IMR-90 (cell line): Measurements from ENCODE around the gene HRH2. TPM values are rescaled to one million over a fixed set of nuclear protein-coding genes. Genes with fewer than 3 reads are reported as not detected.

Source experiments
- ATAC-seq: fragments of 200-7000 bp; cut with Tn5 transposase; 2 replicates; pipeline ENCODE4 v1.9.1; 2020; ENCODE audit warnings: low read depth, mild to moderate bottlenecking, moderate library complexity
- BruUV-seq: library from RNA; stranded (reverse); fragments of 400-500 nt; replicated peaks from 2 replicates; lab custom pipeline; 2021; lab: Mats Ljungman, UMichigan
- CTCF ChIA-PET: fragments of 300-600 bp; formaldehyde crosslinking; extraction: SDS; loops from one replicate; lab custom pipeline; 2021; ENCODE audit warnings: antibody characterized with exemption; lab: Yijun Ruan, JAX
- POLR2A ChIA-PET: fragments of 300-600 bp; sonication (Branson Sonifier 250); formaldehyde crosslinking; loops from one replicate; lab custom pipeline; 2022; ENCODE audit warnings: antibody characterized with exemption; ENCODE audit not compliant: unreplicated experiment; lab: Charles Lee
- DNase-seq: peaks from one replicate; pipeline ENCODE4 v3.0.0; 2013
- H2AFZ ChIP-seq: replicated peaks from 2 replicates; pipeline ENCODE3; 2013; ENCODE audit warnings: low read length, mild to moderate bottlenecking; ENCODE audit not compliant: poor library complexity
- H2AK5ac ChIP-seq: 2 replicates; pipeline ENCODE4 v1.6.1; 2013; ENCODE audit warnings: low read depth, low read length, inconsistent platforms
- H2AK9ac ChIP-seq: replicated peaks from 2 replicates; pipeline ENCODE3; 2013; ENCODE audit warnings: mild to moderate bottlenecking, low read depth, low read length, moderate library complexity; ENCODE audit not compliant: poor library complexity
- H2BK120ac ChIP-seq: 2 replicates; pipeline ENCODE4 v1.6.1; 2013; ENCODE audit warnings: low read depth, low read length, inconsistent platforms
- H2BK15ac ChIP-seq: 3 replicates; pipeline ENCODE4 v1.6.1; 2013; ENCODE audit warnings: low read depth, low read length, inconsistent platforms
- H2BK20ac ChIP-seq: 2 replicates; pipeline ENCODE4 v1.6.1; 2013; ENCODE audit warnings: low read depth, mild to moderate bottlenecking, inconsistent platforms, low read length, moderate library complexity
- H2BK5ac ChIP-seq: 2 replicates; pipeline ENCODE4 v1.6.1; 2013; ENCODE audit warnings: mild to moderate bottlenecking, low read depth, low read length, inconsistent platforms; ENCODE audit not compliant: poor library complexity, severe bottlenecking
- H3K14ac ChIP-seq: replicated peaks from 2 replicates; pipeline ENCODE4 v1.6.1; 2013; ENCODE audit warnings: low read depth, low read length, inconsistent platforms
- H3K18ac ChIP-seq: 2 replicates; pipeline ENCODE4 v1.6.1; 2013; ENCODE audit warnings: low read depth, low read length, control low read depth
- H3K23ac ChIP-seq: 2 replicates; pipeline ENCODE4 v1.6.1; 2013; ENCODE audit warnings: low read depth, low read length, inconsistent platforms
- H3K27ac ChIP-seq: 2 replicates; pipeline ENCODE4 v1.5.1; 2013; ENCODE audit warnings: mild to moderate bottlenecking, control low read depth, low read length; ENCODE audit not compliant: insufficient read depth
- H3K27me3 ChIP-seq: 2 replicates; pipeline ENCODE4 v1.6.1; 2013; ENCODE audit warnings: low read length; ENCODE audit not compliant: control insufficient read depth, insufficient read depth
- H3K36me3 ChIP-seq: 2 replicates; pipeline ENCODE4 v1.6.1; 2013; ENCODE audit warnings: low read length, mixed read lengths; ENCODE audit not compliant: control insufficient read depth, insufficient read depth
- H3K4ac ChIP-seq: 2 replicates; pipeline ENCODE4 v1.6.1; 2013; ENCODE audit warnings: low read depth, low read length, inconsistent platforms
- H3K4me1 ChIP-seq: 2 replicates; pipeline ENCODE4 v1.6.1; 2013; ENCODE audit warnings: low read length, mixed read lengths; ENCODE audit not compliant: control insufficient read depth, insufficient read depth
- H3K4me2 ChIP-seq: 2 replicates; pipeline ENCODE4 v1.6.1; 2013; ENCODE audit warnings: low read depth, mild to moderate bottlenecking, control low read depth, low read length, moderate library complexity
- H3K4me3 ChIP-seq: 2 replicates; pipeline ENCODE4 v1.5.1; 2013; ENCODE audit warnings: low read depth, mild to moderate bottlenecking, control low read depth, low read length, moderate library complexity; ENCODE audit not compliant: insufficient read depth
- H3K56ac ChIP-seq: 2 replicates; pipeline ENCODE4 v1.6.1; 2013; ENCODE audit warnings: low read length, inconsistent platforms; ENCODE audit not compliant: insufficient read depth; ENCODE audit errors: extremely low read depth
- H3K79me1 ChIP-seq, 2 experiments: 2 replicates each; pipeline ENCODE4 v1.6.1; 2013; ENCODE audit warnings: low read length in 2 of 2, inconsistent platforms in 1 of 2, low read depth in 1 of 2
- H3K9ac ChIP-seq: 2 replicates; pipeline ENCODE4 v1.6.1; 2013; ENCODE audit warnings: low read depth, low read length, control low read depth
- H3K9me1 ChIP-seq: 2 replicates; pipeline ENCODE4 v1.6.1; 2013; ENCODE audit warnings: low read length, inconsistent platforms; ENCODE audit not compliant: insufficient read depth
- H3K9me3 ChIP-seq: 2 replicates; pipeline ENCODE4 v1.6.1; 2013; ENCODE audit warnings: low read length; ENCODE audit not compliant: control insufficient read depth, insufficient read depth
- H4K20me1 ChIP-seq: 2 replicates; pipeline ENCODE4 v1.6.1; 2013; ENCODE audit warnings: low read length, inconsistent platforms; ENCODE audit not compliant: insufficient read depth
- H4K5ac ChIP-seq: 2 replicates; pipeline ENCODE4 v1.6.1; 2013; ENCODE audit warnings: mild to moderate bottlenecking, low read depth, low read length, control low read depth
- H4K8ac ChIP-seq, 2 experiments: 2 replicates each; pipeline ENCODE4 v1.6.1; 2013; ENCODE audit warnings: low read depth in 2 of 2, low read length in 2 of 2, control low read depth in 1 of 2, inconsistent platforms in 1 of 2
- H4K91ac ChIP-seq: 2 replicates; pipeline ENCODE4 v1.6.1; 2013; ENCODE audit warnings: low read depth, low read length, inconsistent platforms; ENCODE audit not compliant: insufficient read depth
- BHLHE40 ChIP-seq: fragments of 150-350 bp; IDR thresholded peaks from 2 replicates; pipeline ENCODE4 v1.6.1; 2016; ENCODE audit warnings: mild to moderate bottlenecking, low read depth, low read length
- CEBPB ChIP-seq: IDR thresholded peaks from 2 replicates; pipeline ENCODE4 v1.6.1; 2012; ENCODE audit warnings: low read depth, low read length, improper control_type of control experiment
- CHD1 ChIP-seq: IDR thresholded peaks from 2 replicates; pipeline ENCODE4 v1.6.1; 2012; ENCODE audit warnings: low read depth, low read length, improper control_type of control experiment
- MAFK ChIP-seq: IDR thresholded peaks from 2 replicates; pipeline ENCODE4 v1.6.1; 2012; ENCODE audit warnings: low read depth, low read length, improper control_type of control experiment
- MXI1 ChIP-seq: IDR thresholded peaks from 2 replicates; pipeline ENCODE4 v1.6.1; 2012; ENCODE audit warnings: low read depth, mild to moderate bottlenecking, low read length, moderate library complexity, borderline replicate concordance
- NFE2L2 ChIP-seq: fragments of 150-350 bp; IDR thresholded peaks from 2 replicates; pipeline ENCODE4 v1.6.1; 2016; ENCODE audit warnings: low read depth, mild to moderate bottlenecking, low read length
- POLR2A ChIP-seq: IDR thresholded peaks from 2 replicates; pipeline ENCODE4 v1.6.1; 2012; ENCODE audit warnings: mild to moderate bottlenecking, low read depth, low read length
- RFX5 ChIP-seq: IDR thresholded peaks from 2 replicates; pipeline ENCODE4 v1.8.0; 2012; ENCODE audit warnings: low read depth, mild to moderate bottlenecking, low read length, moderate library complexity
- SMC3 ChIP-seq: fragments of 150-350 bp; IDR thresholded peaks from 2 replicates; pipeline ENCODE4 v1.6.1; 2016; ENCODE audit warnings: low read depth, mild to moderate bottlenecking, antibody characterized with exemption, low read length, moderate library complexity
- WGBS, 2 experiments: methylation state at CpG; one replicate each; pipeline versions ENCODE4 v1.1.5 to v1.1.7; 2013; ENCODE audit warnings: missing lambda C conversion rate in 2 of 2; ENCODE audit not compliant: insufficient read length in 1 of 2; ENCODE audit errors: extremely low coverage in 2 of 2; 5-methylcytosine and 5-hydroxymethylcytosine counted together
- dilution Hi-C: fragments of 300-500 bp; cut with HindIII; formaldehyde crosslinking; loops from one replicate; pipeline ENCODE4 v1.14.3; 2018; ENCODE audit warnings: low sequenced_read_pairs; ENCODE audit not compliant: unreplicated experiment
- in situ Hi-C: fragments of 300-500 bp; cut with MboI; formaldehyde crosslinking; loops from 3 replicates; pipeline ENCODE4 v1.14.3; 2019; ENCODE audit warnings: low sequenced_read_pairs, inconsistent platforms, mixed read lengths
- intact Hi-C: fragments of 100-400 bp; cut with micrococcal nuclease; formaldehyde crosslinking; loops from 2 replicates; pipeline ENCODE4 v1.10.0; 2022
- polyA plus RNA-seq, 3 experiments: library from polyadenylated mRNA; depleted of rRNA; stranded (reverse); fragments of >200 nt; gene quantifications; 2 replicates each; pipeline ENCODE4 v1.2.3, GENCODE V29; 2012; ENCODE audit warnings: low replicate concordance in 1 of 3
- total RNA-seq: library from RNA; depleted of rRNA; stranded (reverse); fragments of >200 nt; gene quantifications from 2 replicates; pipeline ENCODE4 v1.2.3, GENCODE V29; 2012
- TF ChIP-seq, protein P1 (sequence below): conservative IDR thresholded peaks from 2 replicates; pipeline ENCODE4 v1.5.1; 2012; ENCODE audit warnings: mild to moderate bottlenecking, low read depth, low read length, improper control_type of control experiment

HRH2 gene
- total and polyA plus RNA-seq, 2 of the 4 experiments (the other 2 are of a cell fraction) = not detected

DNA sequence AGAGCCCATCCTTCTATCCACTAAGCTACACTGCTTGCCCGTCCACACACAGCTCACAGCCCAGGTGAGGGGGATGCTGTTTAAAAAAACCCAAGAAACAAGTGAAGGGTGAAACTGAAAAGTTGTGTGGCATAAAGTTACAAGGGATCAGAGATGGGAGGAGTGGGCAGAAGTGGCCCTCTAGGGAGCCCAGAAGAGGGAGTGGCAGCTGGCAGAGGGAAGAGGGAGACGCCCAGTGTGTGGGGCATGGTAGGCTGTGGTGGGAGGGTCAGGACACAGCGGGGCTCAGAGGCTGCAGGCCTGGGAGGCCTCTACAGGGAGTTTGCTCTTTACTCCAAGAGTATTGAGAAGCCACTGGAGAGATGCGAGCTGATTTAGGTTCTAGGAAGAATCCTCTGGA lies 30.1 kb upstream of the HRH2 start:
- Histone ChIP-seq H3K9me3 (peaks cover 33% of the 10 kb centered on the region), H4K8ac (no peak overlapping the region), H2BK15ac (no peak overlapping the region), H3K27ac (no peak overlapping the region), H3K4ac (no peak overlapping the region), H2AFZ (no peak overlapping the region), H4K5ac (no peak overlapping the region), H4K91ac (no peak overlapping the region), H2AK5ac (no peak overlapping the region), H2AK9ac (no peak overlapping the region), H3K36me3 (no peaks in the 10 kb centered on the region), H3K18ac (no peak overlapping the region), H4K20me1 (no peaks in the 10 kb centered on the region), H3K27me3 (no peaks in the 10 kb centered on the region), H3K4me3 (no peak overlapping the region), H3K14ac (no peak overlapping the region), H3K56ac (no peak overlapping the region), H2BK120ac (no peak overlapping the region), H3K23ac (no peak overlapping the region), H2BK20ac (no peak overlapping the region), H3K9me1 (no peaks in the 10 kb centered on the region), H3K4me1 (no peaks in the 10 kb centered on the region), H3K4me2 (no peak overlapping the region), H3K79me1 (no peaks in the 10 kb centered on the region), H2BK5ac (no peak overlapping the region), H3K9ac (no peak overlapping the region)
- intact Hi-C loops = no loop called here
- ATAC-seq = no peak
- dilution Hi-C loops = no loop called here
- WGBS, 2 experiments = 57% methylated on average over 3 of the region's 4 CpGs; no CpG with 5 or more reads in 1 of the 2 experiments
- DNase-seq = no peak
- TF ChIP-seq POLR2A (no peak), CHD1 (no peak), RFX5 (no peak), MAFK (no peak), SMC3 (no peak), MXI1 (no peak), NFE2L2 (no peak), CEBPB (no peak), BHLHE40 (no peak)
- TF ChIP-seq, protein P1, sequence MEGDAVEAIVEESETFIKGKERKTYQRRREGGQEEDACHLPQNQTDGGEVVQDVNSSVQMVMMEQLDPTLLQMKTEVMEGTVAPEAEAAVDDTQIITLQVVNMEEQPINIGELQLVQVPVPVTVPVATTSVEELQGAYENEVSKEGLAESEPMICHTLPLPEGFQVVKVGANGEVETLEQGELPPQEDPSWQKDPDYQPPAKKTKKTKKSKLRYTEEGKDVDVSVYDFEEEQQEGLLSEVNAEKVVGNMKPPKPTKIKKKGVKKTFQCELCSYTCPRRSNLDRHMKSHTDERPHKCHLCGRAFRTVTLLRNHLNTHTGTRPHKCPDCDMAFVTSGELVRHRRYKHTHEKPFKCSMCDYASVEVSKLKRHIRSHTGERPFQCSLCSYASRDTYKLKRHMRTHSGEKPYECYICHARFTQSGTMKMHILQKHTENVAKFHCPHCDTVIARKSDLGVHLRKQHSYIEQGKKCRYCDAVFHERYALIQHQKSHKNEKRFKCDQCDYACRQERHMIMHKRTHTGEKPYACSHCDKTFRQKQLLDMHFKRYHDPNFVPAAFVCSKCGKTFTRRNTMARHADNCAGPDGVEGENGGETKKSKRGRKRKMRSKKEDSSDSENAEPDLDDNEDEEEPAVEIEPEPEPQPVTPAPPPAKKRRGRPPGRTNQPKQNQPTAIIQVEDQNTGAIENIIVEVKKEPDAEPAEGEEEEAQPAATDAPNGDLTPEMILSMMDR = no peak
- BruUV-seq = no TSS peak
- ChIA-PET POLR2A (no interaction called here), CTCF (no interaction called here)
- in situ Hi-C loops = no loop called here
